SK-N-SH (cell line): ENCODE data around the gene SGPP2. TPM values are rescaled to one million over a fixed set of nuclear protein-coding genes. Genes with fewer than 3 reads are reported as not detected.

Experiments used
- CTCF ChIA-PET: fragments of 300-600, 350-600 bp; formaldehyde crosslinking; extraction: SDS; loops from one replicate; lab custom pipeline; 2021; lab: Yijun Ruan, JAX
- POLR2A ChIA-PET: fragments of 350-600 bp; sonication (Branson Sonifier 250); formaldehyde crosslinking; extraction: SDS; loops from one replicate; lab custom pipeline; 2020; ENCODE audit warnings: antibody characterized with exemption, inconsistent platforms; lab: Yijun Ruan, JAX
- DNase-seq: peaks from one replicate; pipeline ENCODE4 v3.0.0; 2012
- H2AFZ ChIP-seq: fragments of 200-600 bp; sonication (generic); 2 replicates; pipeline ENCODE4 v1.8.1; 2016; ENCODE audit warnings: antibody characterized with exemption, mild to moderate bottlenecking, low read depth
- H3F3A ChIP-seq: fragments of 200-600 bp; sonication (generic); replicated peaks from 2 replicates; pipeline ENCODE3; 2016; ENCODE audit warnings: antibody characterized with exemption, mild to moderate bottlenecking; ENCODE audit not compliant: insufficient read depth
- H3K27ac ChIP-seq, 2 experiments: fragments of 200-500 bp in 1 of 2; fragments of 200-600 bp in 1 of 2; sonication (Bioruptor generic) in 1 of 2; sonication (generic), shearing (Covaris generic) in 1 of 2; 2 replicates each; pipeline versions ENCODE4 v1.5.1 to v1.6.1; 2014 to 2016; ENCODE audit warnings: low read depth in 2 of 2, inconsistent platforms in 1 of 2, low read length in 1 of 2, mild to moderate bottlenecking in 1 of 2, mixed read lengths in 1 of 2
- H3K27me3 ChIP-seq: fragments of 200-600 bp; sonication (generic), shearing (Covaris generic); 2 replicates; pipeline ENCODE4 v1.6.1; 2016; ENCODE audit warnings: mixed run types; ENCODE audit not compliant: insufficient read depth
- H3K36me3 ChIP-seq, 2 experiments: fragments of 200-500 bp in 1 of 2; fragments of 200-600 bp in 1 of 2; sonication (Bioruptor generic) in 1 of 2; sonication (generic) in 1 of 2; replicated peaks in 1 of 2; 2 replicates each; pipeline versions ENCODE3 to v1.5.1; 2014 to 2016; ENCODE audit warnings: low read length in 1 of 2, mild to moderate bottlenecking in 1 of 2; ENCODE audit not compliant: insufficient read depth in 2 of 2, control insufficient read depth in 1 of 2
- H3K4me1 ChIP-seq, 2 experiments: fragments of 200-500 bp in 1 of 2; fragments of 200-600 bp in 1 of 2; sonication (Bioruptor generic) in 1 of 2; sonication (generic), shearing (Covaris generic) in 1 of 2; 2 replicates each; pipeline versions ENCODE4 v1.5.1 to v1.6.1; 2014 to 2016; ENCODE audit warnings: low read depth in 1 of 2, low read length in 1 of 2, mixed run types in 1 of 2; ENCODE audit not compliant: insufficient read depth in 2 of 2, control insufficient read depth in 1 of 2
- H3K4me2 ChIP-seq: fragments of 200-600 bp; sonication (generic), shearing (Covaris generic); 2 replicates; pipeline ENCODE4 v1.6.1; 2017; ENCODE audit warnings: mixed run types
- H3K4me3 ChIP-seq, 2 experiments: fragments of 200-500 bp in 1 of 2; fragments of 200-600 bp in 1 of 2; sonication (Bioruptor generic) in 1 of 2; sonication (generic), shearing (Covaris generic) in 1 of 2; 2 replicates each; pipeline versions ENCODE4 v1.5.1 to v1.8.1; 2014 to 2016; ENCODE audit warnings: low read depth in 2 of 2, inconsistent platforms in 1 of 2, low read length in 1 of 2, mild to moderate bottlenecking in 1 of 2, mixed read lengths in 1 of 2, moderate library complexity in 1 of 2
- H3K79me2 ChIP-seq: fragments of 200-600 bp; sonication (generic); 2 replicates; pipeline ENCODE4 v1.8.1; 2017; ENCODE audit warnings: mild to moderate bottlenecking; ENCODE audit not compliant: insufficient read depth
- H3K9ac ChIP-seq: fragments of 200-600 bp; sonication (generic); 2 replicates; pipeline ENCODE4 v1.6.1; 2017; ENCODE audit warnings: mixed run types
- H3K9me2 ChIP-seq: fragments of 200-600 bp; sonication (generic); 2 replicates; pipeline ENCODE4 v1.6.1; 2017; ENCODE audit warnings: mixed run types
- H3K9me3 ChIP-seq: fragments of 200-600 bp; sonication (generic); 2 replicates; pipeline ENCODE4 v1.6.1; 2017; ENCODE audit warnings: mixed run types, mild to moderate bottlenecking, moderate library complexity
- H4K20me1 ChIP-seq: fragments of 200-600 bp; sonication (generic); 2 replicates; pipeline ENCODE4 v1.6.1; 2017; ENCODE audit warnings: mild to moderate bottlenecking, mixed run types; ENCODE audit not compliant: insufficient read depth
- CHD2 ChIP-seq: fragments of 150-350 bp; IDR thresholded peaks from 2 replicates; pipeline ENCODE4 v1.6.1; 2018; ENCODE audit warnings: low read length; ENCODE audit not compliant: partially characterized antibody
- ELF1 ChIP-seq: IDR thresholded peaks from 2 replicates; pipeline ENCODE4 v1.4.0; 2012
- EP300 ChIP-seq, 2 experiments: IDR thresholded peaks; 2 replicates each; pipeline versions ENCODE4 v1.4.0 to v1.6.1; 2012; ENCODE audit warnings: borderline replicate concordance in 1 of 2, low read depth in 1 of 2, low read length in 1 of 2
- EZH2phosphoT487 ChIP-seq: fragments of 200-600 bp; sonication (generic); IDR thresholded peaks from 2 replicates; pipeline ENCODE4 v1.6.1; 2017; ENCODE audit warnings: low read depth, mixed run types, mild to moderate bottlenecking, antibody characterized with exemption, moderate library complexity, borderline replicate concordance
- FOSL2 ChIP-seq: IDR thresholded peaks from 2 replicates; pipeline ENCODE4 v1.4.0; 2012; ENCODE audit warnings: low read depth, mild to moderate bottlenecking, moderate library complexity, borderline replicate concordance
- FOXJ3 ChIP-seq: sonication (generic); formaldehyde crosslinking; IDR thresholded peaks from 2 replicates; pipeline ENCODE4 v1.5.1; 2020; ENCODE audit warnings: mild to moderate bottlenecking, missing genetic modification reagents
- FOXM1 ChIP-seq: IDR thresholded peaks from 2 replicates; pipeline ENCODE4 v1.4.0; 2012; ENCODE audit warnings: low read depth, mild to moderate bottlenecking
- GABPA ChIP-seq: IDR thresholded peaks from 2 replicates; pipeline ENCODE4 v1.4.0; 2012; ENCODE audit warnings: low read depth, mild to moderate bottlenecking
- GATA2 ChIP-seq: sonication (generic); formaldehyde crosslinking; IDR thresholded peaks from 2 replicates; pipeline ENCODE4 v1.5.0; 2020; ENCODE audit warnings: mild to moderate bottlenecking, missing genetic modification reagents
- JUND ChIP-seq: IDR thresholded peaks from 2 replicates; pipeline ENCODE4 v1.4.0; 2012
- NFIC ChIP-seq: IDR thresholded peaks from 2 replicates; pipeline ENCODE4 v1.4.0; 2012; ENCODE audit warnings: borderline replicate concordance
- PBX3 ChIP-seq: IDR thresholded peaks from 2 replicates; pipeline ENCODE4; 2012
- POLR2AphosphoS5 ChIP-seq: IDR thresholded peaks from 2 replicates; pipeline ENCODE4 v1.6.1; 2012; ENCODE audit warnings: low read depth, low read length
- RAD21 ChIP-seq: IDR thresholded peaks from 2 replicates; pipeline ENCODE4 v1.6.1; 2012; ENCODE audit warnings: mild to moderate bottlenecking, low read length
- RCOR1 ChIP-seq: fragments of 150-350 bp; IDR thresholded peaks from 2 replicates; pipeline ENCODE4 v1.6.1; 2017; ENCODE audit warnings: antibody characterized with exemption, low read length
- REST ChIP-seq: IDR thresholded peaks from 2 replicates; pipeline ENCODE4 v1.6.1; 2012; ENCODE audit warnings: mild to moderate bottlenecking, low read depth, low read length, moderate library complexity
- RXRA ChIP-seq: IDR thresholded peaks from 2 replicates; pipeline ENCODE4 v1.4.0; 2012; ENCODE audit warnings: low read depth, mild to moderate bottlenecking, borderline replicate concordance
- SIN3A ChIP-seq: IDR thresholded peaks from 2 replicates; pipeline ENCODE4 v1.6.1; 2012; ENCODE audit warnings: low read depth, mild to moderate bottlenecking, low read length, moderate library complexity, borderline replicate concordance
- TEAD4 ChIP-seq: IDR thresholded peaks from 2 replicates; pipeline ENCODE4 v1.4.0; 2012; ENCODE audit warnings: mild to moderate bottlenecking, borderline replicate concordance; ENCODE audit not compliant: insufficient read depth
- USF2 ChIP-seq: fragments of 150-350 bp; IDR thresholded peaks from 2 replicates; pipeline ENCODE4 v1.6.1; 2017; ENCODE audit warnings: antibody characterized with exemption, low read length, low read depth, borderline replicate concordance
- YY1 ChIP-seq: IDR thresholded peaks from 2 replicates; pipeline ENCODE4 v1.4.0; 2012; ENCODE audit warnings: low read depth, mild to moderate bottlenecking
- WGBS: methylation state at CpG from one replicate; pipeline ENCODE4 v1.1.6; 2017; ENCODE audit warnings: low lambda C conversion rate; 5-methylcytosine and 5-hydroxymethylcytosine counted together
- polyA plus RNA-seq, 3 experiments: library from polyadenylated mRNA; depleted of rRNA; stranded (reverse); fragments of >200 nt; gene quantifications; 2 replicates each; pipeline ENCODE4 v1.2.3, GENCODE V29; 2012

Gene SGPP2
- polyA plus RNA-seq, 1 of the 3 experiments (the other 2 are of a cell fraction): 0.03 TPM

GRCh38 chr2:222470802-222471468, 46.6 kb downstream of the SGPP2 start:
- H3F3A ChIP-seq: no peaks in the 10 kb centered on the region
- ChIA-PET POLR2A (no interaction called here), CTCF (interaction anchor here (1.3 kb wide), 1 partner anchor 11 kb away, joined by 5 read pairs; no protein-coding TSS in a partner anchor)
- no peak overlapping the region for H2AFZ ChIP-seq
- no peak overlapping the region for H3K9ac ChIP-seq
- H3K9me3 ChIP-seq: no peaks in the 10 kb centered on the region
- no peak for DNase-seq
- H3K4me3 ChIP-seq: no peak overlapping the region
- no peaks in the 10 kb centered on the region for H3K36me3 ChIP-seq
- no peak overlapping the region for H3K27ac ChIP-seq
- WGBS: 46% methylated on average over 5 of the region's 5 CpGs
- no peaks in the 10 kb centered on the region for H3K9me2 ChIP-seq
- peaks cover 0 to 15% of the 10 kb centered on the region in 2 experiments; a peak in 2 of 4 replicates for H3K4me1 ChIP-seq
- no peaks in the 10 kb centered on the region for H4K20me1 ChIP-seq
- no peaks in the 10 kb centered on the region for H3K79me2 ChIP-seq
- no peaks in the 10 kb centered on the region for H3K27me3 ChIP-seq
- no peak overlapping the region for H3K4me2 ChIP-seq
- TF ChIP-seq GATA2 (no peak), TEAD4 (no peak), RCOR1 (no peak), NFIC (no peak), USF2 (no peak), RXRA (no peak), JUND (no peak), REST (no peak), FOXJ3 (no peak), SIN3A (no peak)

GRCh38 chr2:222477962-222478608, 53.7 kb downstream of the SGPP2 start:
- no peak for DNase-seq
- H4K20me1 ChIP-seq: no peaks in the 10 kb centered on the region
- no peak overlapping the region for H2AFZ ChIP-seq
- H3K27ac ChIP-seq: no peak overlapping the region
- H3K9me2 ChIP-seq: no peaks in the 10 kb centered on the region
- H3K9me3 ChIP-seq: no peaks in the 10 kb centered on the region
- no peaks in the 10 kb centered on the region for H3K4me1 ChIP-seq
- CTCF ChIA-PET: interaction anchor here (1.1 to 1.4 kb wide), 2 partner anchors 10 to 160 kb away, joined by 3 to 8 read pairs; no protein-coding TSS in a partner anchor
- H3K79me2 ChIP-seq: no peaks in the 10 kb centered on the region
- no peaks in the 10 kb centered on the region for H3K36me3 ChIP-seq
- no peak overlapping the region for H3K4me3 ChIP-seq
- WGBS: 52% methylated on average over 14 of the region's 14 CpGs
- POLR2A ChIA-PET: no interaction called here
- no peak overlapping the region for H3K4me2 ChIP-seq
- no peaks in the 10 kb centered on the region for H3K27me3 ChIP-seq
- no peak overlapping the region for H3K9ac ChIP-seq
- no peaks in the 10 kb centered on the region for H3F3A ChIP-seq
- TF ChIP-seq FOXM1 (no peak), RXRA (no peak), PBX3 (no peak), POLR2AphosphoS5 (no peak), RAD21 (no peak), EZH2phosphoT487 (no peak), RCOR1 (no peak), NFIC (no peak), ELF1 (no peak), CHD2 (no peak), EP300 (IDR thresholded peaks at IDR 0.05; ENCODE audit: borderline replicate concordance in 1 of 2, low read depth in 1 of 2, low read length in 1 of 2) (no peak), USF2 (no peak), YY1 (no peak), FOSL2 (no peak), TEAD4 (no peak), GABPA (no peak)
